CD4-positive, alpha-beta T cell treated with Interleukin-6 at 100 ng/mL for 8 hours (primary cell): ENCODE data around the gene CGB3.
A peak's percentile ranks its signal among the peaks of the same experiment; 100 is the strongest.
"Not testable (repeated sequence)": the region's sequence is repeated elsewhere in the genome, so short reads cannot be mapped to it uniquely, and the experiment has no call there.

Experiments
- DNase-seq: peaks from one replicate; pipeline ENCODE4 v3.0.0-alpha.2; 2020; ENCODE audit warnings: mixed read lengths, low spot score

Gene CGB3

GRCh38 chr19:49024233-49024632, at the start of gene CGB3:
CGB3 (minus strand) TSS chr19:49024333; CDS start chr19:49023971, 362 bp downstream.
- DNase-seq: not testable (repeated sequence)

GRCh38 chr19:49071860-49072547, 47.9 kb upstream of the CGB3 start:
- DNase-seq: no peak

GRCh38 chr19:49070416-49070815, 46.3 kb upstream of the CGB3 start:
- DNase-seq: no peak

- no peak for DNase-seq
Measured at GRCh38 chr19:49069026-49069425, 44.9 kb upstream of the CGB3 start.

GRCh38 chr19:49067554-49067953, 43.4 kb upstream of the CGB3 start:
- DNase-seq: no peak

GRCh38 chr19:49065905-49066512, 41.9 kb upstream of the CGB3 start:
- no peak for DNase-seq

GRCh38 chr19:49064768-49065611, 40.9 kb upstream of the CGB3 start, which contains the start of gene NTF4:
NTF4 (minus strand) TSS chr19:49064818; CDS start chr19:49061997, 2,821 bp downstream.
- DNase-seq: no peak

- no peak for DNase-seq
Measured at GRCh38 chr19:49064029-49064629, 40.0 kb upstream of the CGB3 start.

GRCh38 chr19:49061445-49061844, 37.3 kb upstream of the CGB3 start:
- DNase-seq: no peak

GRCh38 chr19:49061000-49061399, 36.9 kb upstream of the CGB3 start:
- no peak for DNase-seq

GRCh38 chr19:49059053-49059452, 34.9 kb upstream of the CGB3 start:
- no peak for DNase-seq

GRCh38 chr19:49058562-49058961, 34.4 kb upstream of the CGB3 start:
- no peak for DNase-seq

- peak; percentile 25 for DNase-seq
Measured at GRCh38 chr19:49057636-49058234, 33.6 kb upstream of the CGB3 start, which contains the start of gene CGB7. CGB7 (minus strand) TSS chr19:49057749; CDS start chr19:49055375, 2,374 bp downstream.

- DNase-seq: not testable (repeated sequence)
Measured at GRCh38 chr19:49056902-49057596, 32.9 kb upstream of the CGB3 start.

- DNase-seq: peak; percentile 30
Measured at GRCh38 chr19:49056101-49056901, 32.2 kb upstream of the CGB3 start.

- not testable (repeated sequence) for DNase-seq
Measured at GRCh38 chr19:49050376-49051033, 26.4 kb upstream of the CGB3 start.

- DNase-seq: not testable (repeated sequence)
Measured at GRCh38 chr19:49049834-49050233, 25.7 kb upstream of the CGB3 start.

- DNase-seq: not testable (repeated sequence)
Measured at GRCh38 chr19:49049011-49049410, 24.9 kb upstream of the CGB3 start, which contains the start of gene CGB8. CGB8 (minus strand) TSS chr19:49049111; CDS start chr19:49048739, 372 bp downstream.

- not testable (repeated sequence) for DNase-seq
Measured at GRCh38 chr19:49043548-49043947, 19.4 kb upstream of the CGB3 start, which contains the start of gene CGB5. CGB5 (plus strand) TSS chr19:49043848; CDS start chr19:49044210, 362 bp downstream.
